ENCODE measurements around the gene CARD8. TPM values are rescaled to one million over a fixed set of nuclear protein-coding genes. Genes with fewer than 3 reads are reported as not detected.

CARD8 gene
- total RNA-seq, 1 donor from 2014 or later: 116 TPM

GRCh38 chr19:48216933-48217332, 38.8 kb downstream of the CARD8 start:
- DNase-seq (ENCODE audit: extremely low read depth, low read depth, low spot score): no peak

- no peak for DNase-seq (ENCODE audit: extremely low read depth, low read depth, low spot score)
These were observed 41.8 kb downstream of the CARD8 start for GRCh38 chr19:48213959-48214358.

GRCh38 chr19:48210005-48210404, 45.7 kb downstream of the CARD8 start:
- no peak for DNase-seq (ENCODE audit: extremely low read depth, low read depth, low spot score)

- DNase-seq (ENCODE audit: extremely low read depth, low read depth, low spot score): no peak
These were observed 49.2 kb downstream of the CARD8 start for GRCh38 chr19:48206397-48207093.

GRCh38 chr19:48203794-48204628, 51.7 kb downstream of the CARD8 start:
- DNase-seq (ENCODE audit: extremely low read depth, low read depth, low spot score): no peak

- DNase-seq (ENCODE audit: extremely low read depth, low read depth, low spot score): no peak
These were observed 52.4 kb downstream of the CARD8 start for GRCh38 chr19:48203222-48203793.

- DNase-seq (ENCODE audit: extremely low read depth, low read depth, low spot score): no peak
These were observed 58.6 kb downstream of the CARD8 start for GRCh38 chr19:48196933-48197665.

GRCh38 chr19:48196321-48196763, 59.4 kb downstream of the CARD8 start:
- DNase-seq (ENCODE audit: extremely low read depth, low read depth, low spot score): no peak

GRCh38 chr19:48194844-48195830, 60.6 kb downstream of the CARD8 start:
- DNase-seq (ENCODE audit: extremely low read depth, low read depth, low spot score): no peak

- no peak for DNase-seq (ENCODE audit: extremely low read depth, low read depth, low spot score)
These were observed 61.5 kb downstream of the CARD8 start for GRCh38 chr19:48194041-48194843.

- DNase-seq (ENCODE audit: extremely low read depth, low read depth, low spot score): no peak
These were observed 63.0 kb downstream of the CARD8 start for GRCh38 chr19:48192750-48193149.

GRCh38 chr19:48190885-48191284, 64.8 kb downstream of the CARD8 start:
- DNase-seq (ENCODE audit: extremely low read depth, low read depth, low spot score): no peak

- no peak for DNase-seq (ENCODE audit: extremely low read depth, low read depth, low spot score)
These were observed 65.3 kb downstream of the CARD8 start for GRCh38 chr19:48190288-48190884.

GRCh38 chr19:48186541-48186991, 69.1 kb downstream of the CARD8 start:
- no peak for DNase-seq (ENCODE audit: extremely low read depth, low read depth, low spot score)

GRCh38 chr19:48186015-48186414, 69.7 kb downstream of the CARD8 start:
- DNase-seq (ENCODE audit: extremely low read depth, low read depth, low spot score): no peak

GRCh38 chr19:48183356-48183755, 72.4 kb downstream of the CARD8 start:
- DNase-seq (ENCODE audit: extremely low read depth, low read depth, low spot score): no peak

- DNase-seq (ENCODE audit: extremely low read depth, low read depth, low spot score): no peak
These were observed 73.3 kb downstream of the CARD8 start for GRCh38 chr19:48182434-48182833.

- no peak for DNase-seq (ENCODE audit: extremely low read depth, low read depth, low spot score)
These were observed 74.2 kb downstream of the CARD8 start for GRCh38 chr19:48181505-48181904.

- no peak for DNase-seq (ENCODE audit: extremely low read depth, low read depth, low spot score)
These were observed 79.5 kb downstream of the CARD8 start for GRCh38 chr19:48176226-48176625.
